Activated CD8-positive, alpha-beta memory T cell treated with anti-CD3 and anti-CD28 coated beads, Interleukin-2, amount 50 U/mL, for 24 hours (primary cell): ENCODE data around the gene TBC1D10A.

Experiments
- DNase-seq: peaks from one replicate; pipeline ENCODE4 v3.0.0-alpha.2; 2020; ENCODE audit errors: extremely low read depth

TBC1D10A gene

DNA sequence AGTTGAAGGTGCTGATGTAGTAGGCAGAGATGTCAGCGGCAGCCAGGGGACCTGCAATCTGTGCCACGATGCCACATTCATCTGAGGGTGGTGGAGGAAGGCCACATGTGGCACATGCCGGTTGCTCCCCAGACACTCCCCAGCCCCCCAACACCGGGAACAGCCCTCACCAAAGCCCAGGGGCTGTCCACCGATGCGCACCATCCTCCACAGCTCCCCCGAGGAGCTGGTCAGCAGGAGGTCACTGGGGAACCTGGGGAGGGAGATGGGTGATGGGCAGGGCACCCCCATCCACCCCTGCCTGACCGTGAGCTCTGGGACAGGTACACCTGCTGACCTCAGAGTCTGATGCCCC is 40.9 kb downstream of the TBC1D10A start:
- DNase-seq = no peak

DNA sequence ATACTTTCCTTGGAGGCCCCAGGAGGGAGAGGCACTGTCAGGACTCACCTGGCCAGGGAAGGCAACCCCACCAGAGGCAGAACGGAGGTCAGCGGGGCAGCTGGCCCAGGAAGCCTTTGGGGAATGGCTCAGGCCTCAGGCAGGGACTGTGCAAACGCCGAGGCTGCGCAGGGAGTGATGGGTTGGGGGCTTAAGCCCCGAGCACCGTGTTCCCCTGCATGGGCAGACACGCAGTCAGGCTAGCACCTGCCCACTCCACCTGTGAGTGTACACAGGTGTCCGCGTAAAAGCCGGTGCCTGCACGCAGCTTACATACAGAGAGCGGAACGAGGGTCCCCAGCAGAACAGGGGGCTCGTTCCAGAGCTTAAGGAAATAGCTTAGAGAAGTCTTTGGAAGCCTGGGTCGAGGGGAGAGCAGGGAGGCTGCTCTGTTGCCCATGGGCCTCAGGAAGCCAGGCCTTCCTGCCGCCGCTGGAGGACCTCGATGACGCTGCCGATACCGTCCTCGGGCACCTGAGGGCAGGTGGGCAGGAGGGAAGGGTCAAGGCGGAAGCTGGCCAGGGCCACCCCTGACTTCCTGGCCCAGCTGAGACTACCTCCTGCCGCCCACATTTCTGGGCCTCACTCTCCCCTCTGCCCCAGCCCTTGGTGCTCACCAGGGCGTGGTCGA is 41.4 kb downstream of the TBC1D10A start:
- no peak for DNase-seq

DNA sequence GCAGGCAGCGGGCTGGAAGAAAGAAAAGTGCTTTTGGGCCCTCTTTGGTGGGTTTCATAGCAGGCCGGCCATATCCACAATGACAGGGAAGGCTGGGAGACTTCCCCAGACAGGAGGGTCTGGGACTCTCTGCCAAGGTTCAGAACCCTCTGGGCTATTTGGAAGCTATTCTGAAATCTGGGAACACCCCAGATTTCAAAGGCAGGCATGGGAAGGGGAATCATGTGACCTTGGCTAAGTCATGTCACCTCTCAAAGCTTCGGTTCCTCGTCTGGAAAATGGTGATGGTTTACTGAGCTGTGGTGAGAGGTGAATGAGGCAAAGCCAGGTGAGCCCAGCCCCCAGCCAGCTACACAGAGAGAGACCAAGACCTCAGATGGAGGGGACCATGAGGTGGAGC is 42.1 kb downstream of the TBC1D10A start:
- no peak for DNase-seq

DNA sequence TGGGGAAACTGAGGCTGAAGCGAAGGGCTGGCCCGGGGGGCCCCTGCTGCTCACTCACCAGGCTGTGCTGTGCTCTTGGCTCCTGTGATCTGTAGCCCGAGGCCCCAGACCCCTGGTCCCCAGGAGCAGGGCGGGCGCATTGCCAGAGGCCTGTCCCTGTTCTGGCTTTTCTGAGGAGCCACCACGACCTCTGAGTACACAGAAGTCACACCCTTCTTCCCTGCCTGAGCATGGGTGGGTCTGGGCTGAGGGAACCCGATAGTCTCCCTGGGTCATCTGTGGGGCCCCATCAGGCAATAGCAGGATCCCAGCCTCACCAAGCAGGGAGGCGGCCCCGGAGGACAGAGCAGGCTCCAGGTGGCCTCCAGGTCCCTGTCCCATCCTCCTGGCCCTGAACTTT is 42.6 kb downstream of the TBC1D10A start:
- no peak for DNase-seq

DNA sequence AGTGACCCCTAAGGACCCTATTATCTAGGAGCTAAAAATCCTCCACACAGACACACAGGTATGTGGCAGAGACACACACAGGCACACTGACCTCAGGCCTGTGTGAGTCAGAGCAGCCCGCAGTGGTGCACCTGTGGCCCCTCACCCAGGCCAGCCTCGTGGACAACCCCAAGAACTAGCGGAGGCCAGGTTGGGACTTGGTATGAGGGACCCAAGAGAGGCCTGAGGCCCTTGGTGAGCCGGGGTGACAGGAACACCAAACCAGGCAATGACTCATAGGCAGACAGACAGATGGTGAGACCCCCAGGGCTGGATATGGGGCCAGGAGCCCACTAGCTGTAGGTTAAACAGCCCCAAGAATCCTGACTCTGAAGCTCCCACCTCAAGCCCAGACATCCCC is 43.4 kb downstream of the TBC1D10A start:
- DNase-seq = no peak

DNA sequence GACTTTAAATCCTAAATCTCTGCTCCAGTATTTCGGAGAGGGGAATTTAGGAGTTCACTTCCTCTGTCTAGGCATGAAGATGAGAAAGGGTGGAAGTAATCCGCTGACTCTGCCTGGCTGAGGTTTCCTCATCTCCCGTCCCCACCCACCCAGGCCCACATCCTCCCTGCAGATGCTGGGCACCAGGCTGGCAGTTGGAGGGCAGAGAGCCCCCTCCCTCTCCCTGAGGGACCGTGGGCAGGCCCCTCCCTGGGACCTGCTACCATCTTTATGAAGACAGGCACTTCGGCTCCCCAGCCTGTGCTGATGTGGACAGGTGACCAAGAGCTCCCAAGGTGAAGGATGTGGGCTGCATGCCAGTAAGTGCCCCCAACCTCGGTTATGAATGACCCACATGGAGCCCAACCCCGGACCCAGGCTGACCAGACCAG is 44.1 kb downstream of the TBC1D10A start:
- no peak for DNase-seq

DNA sequence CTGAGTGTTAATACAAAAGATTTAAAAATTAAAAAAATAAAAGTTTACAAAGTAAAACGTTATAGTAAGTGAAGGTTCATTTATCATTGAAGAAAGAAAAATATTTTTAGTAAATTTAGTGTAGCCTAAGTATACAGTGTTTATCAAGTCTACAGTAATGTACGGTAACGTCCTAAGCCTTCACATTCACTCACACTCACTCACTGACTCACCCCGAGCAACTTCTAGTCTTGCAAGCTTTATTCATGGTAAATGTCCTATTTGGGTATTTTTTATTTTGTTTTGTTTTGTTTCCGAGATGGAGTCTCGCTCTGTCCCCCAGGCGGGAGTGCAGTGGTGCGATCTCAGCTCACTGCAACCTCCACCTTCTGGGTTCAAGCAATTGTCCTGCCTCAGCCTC is 46.2 kb downstream of the TBC1D10A start:
- DNase-seq = no peak

DNA sequence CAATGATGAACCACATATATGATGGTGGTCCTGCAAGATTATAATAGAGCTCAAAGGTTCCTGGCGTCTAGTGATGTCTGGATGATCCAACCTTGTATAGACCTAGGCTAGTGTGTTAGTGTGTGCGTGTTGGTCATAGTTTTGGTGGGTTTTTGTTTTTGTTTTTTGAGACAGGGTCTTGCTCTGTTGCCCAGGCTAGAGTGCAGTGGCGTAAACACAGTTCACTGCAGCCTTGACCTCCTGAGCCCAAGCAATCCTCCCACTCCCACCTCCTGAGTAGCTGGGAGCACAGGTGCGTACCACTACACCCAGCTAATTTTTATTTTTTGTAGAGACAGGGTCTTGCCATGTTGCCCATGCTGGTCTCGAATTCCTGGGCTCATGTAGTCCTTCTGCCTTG is 46.8 kb downstream of the TBC1D10A start:
- DNase-seq = no peak

DNA sequence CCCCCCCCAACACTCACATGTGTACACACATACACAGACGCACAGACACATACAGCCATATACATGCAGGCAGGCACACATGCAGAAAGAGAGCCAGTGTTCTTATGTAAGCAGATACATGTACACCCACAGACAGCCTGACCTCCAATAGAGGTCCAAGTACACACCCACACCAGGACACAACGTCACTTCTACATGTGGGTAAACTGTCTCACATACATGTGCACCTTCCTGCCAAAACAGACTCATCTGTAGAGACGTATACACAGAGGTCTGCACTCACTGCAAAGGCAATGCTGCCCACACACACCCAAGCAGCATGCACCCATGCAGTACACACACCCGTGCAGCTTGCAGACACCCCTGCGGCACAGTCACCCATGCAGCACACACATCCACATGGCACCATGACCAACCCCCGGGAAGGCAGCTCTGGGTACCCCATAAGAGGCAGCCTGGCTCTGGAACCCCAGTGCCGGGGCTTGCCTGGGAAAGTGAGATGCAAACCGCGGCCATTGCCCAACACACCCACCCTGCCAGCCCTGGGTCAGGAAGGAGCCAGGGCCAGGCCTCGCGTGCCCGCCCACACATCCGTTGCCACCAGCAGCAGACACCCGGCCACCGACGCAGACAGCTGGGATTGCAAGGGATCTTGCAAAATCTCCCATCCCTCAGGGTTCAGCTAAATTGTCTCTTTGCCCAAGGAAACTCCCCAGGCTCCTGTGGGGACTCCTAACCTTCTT is 47.5 kb downstream of the TBC1D10A start:
- DNase-seq = no peak

DNA sequence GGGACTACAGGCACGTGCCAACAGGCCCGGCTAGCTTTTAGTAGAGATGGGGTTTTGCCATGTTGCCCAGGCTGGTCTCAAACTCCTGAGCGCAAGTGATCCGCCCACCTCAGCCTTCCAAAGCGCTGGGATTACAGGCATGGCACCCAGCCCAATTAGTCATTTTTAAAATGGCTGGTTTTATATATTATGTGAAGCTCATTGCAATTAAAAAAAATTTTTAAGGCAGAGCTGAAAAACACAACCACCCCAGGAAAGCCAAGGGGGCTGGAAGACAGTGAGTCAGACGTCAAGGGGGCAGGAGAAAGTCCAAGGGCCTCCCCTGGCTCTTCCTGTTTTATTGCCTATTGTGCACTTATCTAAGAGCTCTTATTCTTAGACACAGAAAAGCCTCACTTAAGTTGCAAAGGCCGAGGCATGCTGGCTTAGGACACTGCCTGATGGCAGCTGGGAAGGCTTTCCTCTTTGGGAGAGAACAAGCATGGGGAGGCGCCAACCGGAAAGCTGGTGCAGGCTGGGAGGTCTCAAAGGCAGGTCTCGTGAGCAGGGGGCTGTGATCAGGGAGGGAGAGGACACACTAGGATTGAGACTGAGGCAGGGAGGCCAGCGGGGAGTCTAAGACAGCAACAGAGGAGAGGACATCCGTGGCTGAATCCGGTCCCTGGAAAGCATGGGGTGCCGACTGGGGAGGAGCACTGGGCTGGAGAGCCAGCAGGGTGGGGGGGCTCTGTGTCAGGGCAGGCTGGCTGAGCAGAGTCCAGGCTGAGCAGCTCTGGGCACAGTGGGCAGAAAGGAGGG is 49.0 kb downstream of the TBC1D10A start:
- DNase-seq = no peak

DNA sequence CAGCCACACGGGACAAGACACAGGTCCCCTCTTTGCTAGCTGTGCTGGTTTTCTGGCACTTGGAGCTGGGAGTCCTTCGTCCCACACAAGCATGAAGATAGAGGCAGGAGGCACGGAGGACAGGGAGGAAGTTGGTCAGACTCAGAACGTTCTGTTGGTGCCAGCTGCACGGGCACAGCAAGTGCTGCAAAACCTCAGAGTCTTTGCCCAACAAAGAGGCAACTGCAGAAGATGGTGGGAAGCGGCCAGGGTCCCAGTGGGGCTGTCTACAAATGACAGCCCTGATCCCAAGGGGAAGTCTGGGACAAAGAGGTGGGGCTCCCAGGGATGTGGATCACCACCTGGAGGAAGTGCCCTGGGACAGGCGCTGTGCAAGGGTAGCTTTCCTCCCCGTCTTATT is 50.7 kb downstream of the TBC1D10A start:
- no peak for DNase-seq

DNA sequence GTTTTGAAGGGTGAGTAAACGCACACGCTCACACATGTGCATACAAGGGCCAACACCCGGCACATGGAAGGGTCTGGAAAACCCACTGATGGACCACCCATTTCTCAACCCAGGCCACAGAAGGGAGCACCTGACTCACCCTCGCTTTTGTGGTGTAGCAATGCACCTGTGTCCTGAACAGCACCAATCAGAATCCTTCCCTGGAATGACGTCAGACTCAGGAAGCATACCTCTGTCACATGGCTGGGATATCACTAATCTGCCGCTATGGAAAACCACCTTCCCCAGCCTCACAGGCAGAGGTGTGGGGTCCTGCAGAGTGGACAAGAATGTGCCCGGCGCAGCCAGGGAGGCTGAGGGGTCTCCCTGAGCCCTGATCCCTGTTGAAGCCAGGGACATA is 51.1 kb downstream of the TBC1D10A start:
- DNase-seq = no peak

DNA sequence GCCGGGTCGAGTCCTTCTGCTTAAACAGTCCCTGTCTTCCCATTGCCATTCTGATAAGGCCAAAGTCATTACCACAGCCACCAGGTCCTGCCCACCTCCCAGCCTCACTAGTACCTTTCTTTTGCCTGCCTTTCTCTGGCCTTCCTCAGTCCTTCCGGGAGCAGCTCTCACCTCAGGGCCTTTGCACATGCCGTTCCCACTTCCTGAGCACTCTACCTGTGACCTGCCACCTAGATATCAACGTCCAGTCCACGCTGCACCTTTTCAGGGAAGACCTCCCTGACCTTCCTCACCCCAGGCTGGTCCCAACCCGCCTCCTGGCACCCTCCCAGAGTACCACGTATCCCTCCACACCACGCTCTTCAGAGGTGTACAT is 52.3 kb downstream of the TBC1D10A start:
- no peak for DNase-seq

DNA sequence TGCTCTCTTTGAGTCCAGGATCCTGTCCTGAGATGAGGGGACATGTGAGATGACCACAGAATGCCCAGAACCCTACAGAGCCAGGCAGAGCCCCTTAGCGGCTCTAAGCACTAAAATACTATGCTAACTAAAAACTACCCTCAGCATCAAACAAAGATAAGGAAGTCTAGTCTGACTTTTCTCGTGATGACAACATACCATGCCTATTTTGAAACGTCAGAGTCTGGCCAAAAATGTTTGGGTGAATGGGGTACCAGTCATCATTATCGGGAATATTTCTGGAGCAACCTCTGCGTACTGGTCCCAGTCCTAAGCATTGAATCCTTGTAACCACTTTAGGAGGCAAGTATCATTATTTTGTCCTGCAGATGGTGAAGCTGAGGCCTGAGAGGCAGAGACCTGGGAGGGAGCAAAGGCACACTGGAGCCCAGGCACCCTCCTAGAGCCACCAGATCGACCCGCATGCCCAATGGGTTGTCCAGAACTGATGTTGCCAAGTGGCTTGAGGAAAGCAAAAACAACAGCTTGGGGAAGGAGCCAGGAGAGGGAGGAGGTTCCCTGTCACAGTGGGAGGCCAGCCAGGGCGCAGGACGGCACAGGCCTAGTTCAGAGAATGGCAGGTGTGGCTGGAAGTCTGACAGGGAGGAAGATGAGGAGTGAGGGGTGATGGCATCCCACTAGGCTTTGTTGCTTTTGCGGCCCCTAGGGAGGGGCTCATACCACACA is 52.9 kb downstream of the TBC1D10A start:
- DNase-seq = no peak

DNA sequence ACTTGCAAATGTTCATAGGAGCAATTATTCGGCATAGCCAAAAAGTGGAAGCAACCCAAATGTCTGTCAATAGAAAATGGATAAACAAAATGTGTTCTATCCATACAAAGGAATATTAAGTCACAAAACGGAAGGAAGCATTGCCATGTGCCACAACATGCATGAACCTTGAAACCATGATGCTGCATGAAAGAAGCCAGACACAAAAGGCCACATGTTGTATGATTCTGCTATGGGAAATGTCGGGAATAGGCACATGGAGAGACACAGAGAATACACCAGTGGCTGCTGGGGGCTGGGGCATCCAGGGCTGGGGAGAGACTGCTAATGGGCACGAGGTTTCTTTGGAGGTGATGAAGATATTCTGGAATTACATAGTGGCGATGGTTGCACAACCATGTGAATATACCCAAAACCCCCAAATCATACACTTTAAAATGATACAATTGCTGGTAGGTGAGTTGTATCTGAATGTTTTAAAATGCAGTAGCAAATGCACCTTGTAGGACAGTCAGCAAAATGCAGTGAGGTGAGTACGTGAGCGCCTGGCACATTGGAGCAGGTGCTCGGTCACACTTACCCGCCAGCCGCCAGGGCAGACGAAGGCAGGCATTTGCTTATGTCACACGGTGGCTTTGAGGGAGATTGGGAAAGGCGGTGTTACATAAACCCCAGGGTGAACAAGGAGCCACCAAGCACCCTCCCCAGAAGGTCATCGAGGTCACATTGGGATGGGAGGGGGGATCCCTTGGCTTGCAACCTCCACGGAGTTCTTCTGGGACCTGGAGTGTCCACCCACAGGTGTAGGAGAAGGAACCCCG is 53.8 kb downstream of the TBC1D10A start:
- no peak for DNase-seq

DNA sequence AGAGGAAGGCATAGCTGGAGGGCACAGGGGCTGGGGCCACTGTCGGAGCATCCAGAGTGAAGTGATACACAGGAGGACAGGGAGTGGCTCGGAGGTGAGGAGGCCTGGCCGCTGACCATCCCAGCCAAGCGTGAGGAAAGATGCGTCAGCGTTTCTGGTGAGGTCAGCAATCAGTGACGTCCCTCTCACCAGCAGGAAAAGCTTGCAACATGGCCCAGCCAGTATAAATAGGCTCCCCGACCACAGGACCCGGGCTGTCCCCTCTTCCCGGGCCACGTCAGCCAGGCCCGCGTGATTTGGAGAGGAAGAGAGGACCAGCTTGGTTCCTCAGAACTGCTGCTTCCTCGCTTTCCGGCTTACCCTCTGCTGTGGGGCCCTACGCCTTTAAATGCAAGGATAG is 55.9 kb downstream of the TBC1D10A start:
- DNase-seq = no peak

DNA sequence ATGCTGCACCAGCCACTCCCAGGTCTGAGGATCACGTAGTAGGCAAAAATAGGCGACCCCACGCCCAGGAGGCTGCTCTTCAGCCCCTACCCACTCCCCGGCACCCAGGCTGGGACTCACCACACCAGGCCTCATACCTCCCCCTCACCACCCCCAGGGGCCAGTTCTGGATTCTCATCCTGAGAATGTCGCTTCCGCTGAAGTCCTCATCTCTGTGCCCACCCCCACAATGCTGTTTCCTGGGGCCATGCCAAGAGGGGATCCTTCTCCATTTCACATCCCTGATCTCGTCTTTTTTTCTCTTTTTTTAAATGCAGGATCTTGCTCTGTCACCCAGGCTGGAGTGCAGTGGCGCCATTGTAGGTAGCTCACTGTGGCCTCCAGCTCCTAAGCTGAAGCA is 58.4 kb downstream of the TBC1D10A start:
- DNase-seq = no peak

DNA sequence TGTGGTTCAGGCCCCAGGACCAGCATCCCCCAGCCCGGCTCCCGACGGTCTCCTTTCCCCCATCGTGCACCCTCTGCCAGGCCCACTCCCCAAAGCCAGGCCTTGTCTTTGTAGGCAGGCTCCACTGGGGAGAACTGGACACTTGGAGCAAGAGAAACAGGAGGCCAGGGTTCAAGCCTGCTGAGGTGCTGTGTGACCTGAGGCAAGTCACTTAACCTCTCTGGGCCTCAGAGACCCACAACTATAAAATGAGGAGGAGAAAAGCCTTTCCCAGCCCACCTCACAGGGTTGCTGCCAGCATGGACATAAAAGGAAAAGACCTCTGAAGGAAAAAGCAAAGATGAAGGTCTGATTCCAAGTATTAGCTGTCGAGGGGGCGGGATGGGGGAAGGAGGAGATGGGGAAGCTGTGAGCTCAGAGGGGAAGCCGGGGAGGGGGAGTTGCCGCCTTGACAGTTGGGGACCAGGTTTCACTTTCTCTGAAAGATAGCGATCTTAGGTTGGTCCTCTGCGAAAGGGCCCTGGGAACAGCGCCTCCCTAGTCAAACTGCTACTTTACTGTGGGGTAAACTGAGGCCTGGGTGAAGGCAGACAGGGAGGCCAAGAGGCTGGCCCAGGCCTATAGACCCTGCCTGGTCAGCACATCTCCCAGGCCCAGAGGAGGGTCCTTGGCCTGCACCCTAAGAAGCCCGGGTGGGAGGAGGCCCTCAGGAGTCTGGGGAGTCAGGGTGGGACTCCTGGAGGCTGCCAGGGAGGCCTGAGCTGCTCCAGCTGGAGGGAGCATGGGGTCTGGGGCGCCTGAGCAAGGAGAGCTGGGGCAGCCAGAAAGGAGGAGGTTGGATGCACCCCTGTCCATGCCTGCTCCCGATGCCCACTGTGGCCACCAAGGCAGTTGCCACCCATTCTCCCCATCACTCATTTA is 59.1 kb downstream of the TBC1D10A start:
- no peak for DNase-seq

DNA sequence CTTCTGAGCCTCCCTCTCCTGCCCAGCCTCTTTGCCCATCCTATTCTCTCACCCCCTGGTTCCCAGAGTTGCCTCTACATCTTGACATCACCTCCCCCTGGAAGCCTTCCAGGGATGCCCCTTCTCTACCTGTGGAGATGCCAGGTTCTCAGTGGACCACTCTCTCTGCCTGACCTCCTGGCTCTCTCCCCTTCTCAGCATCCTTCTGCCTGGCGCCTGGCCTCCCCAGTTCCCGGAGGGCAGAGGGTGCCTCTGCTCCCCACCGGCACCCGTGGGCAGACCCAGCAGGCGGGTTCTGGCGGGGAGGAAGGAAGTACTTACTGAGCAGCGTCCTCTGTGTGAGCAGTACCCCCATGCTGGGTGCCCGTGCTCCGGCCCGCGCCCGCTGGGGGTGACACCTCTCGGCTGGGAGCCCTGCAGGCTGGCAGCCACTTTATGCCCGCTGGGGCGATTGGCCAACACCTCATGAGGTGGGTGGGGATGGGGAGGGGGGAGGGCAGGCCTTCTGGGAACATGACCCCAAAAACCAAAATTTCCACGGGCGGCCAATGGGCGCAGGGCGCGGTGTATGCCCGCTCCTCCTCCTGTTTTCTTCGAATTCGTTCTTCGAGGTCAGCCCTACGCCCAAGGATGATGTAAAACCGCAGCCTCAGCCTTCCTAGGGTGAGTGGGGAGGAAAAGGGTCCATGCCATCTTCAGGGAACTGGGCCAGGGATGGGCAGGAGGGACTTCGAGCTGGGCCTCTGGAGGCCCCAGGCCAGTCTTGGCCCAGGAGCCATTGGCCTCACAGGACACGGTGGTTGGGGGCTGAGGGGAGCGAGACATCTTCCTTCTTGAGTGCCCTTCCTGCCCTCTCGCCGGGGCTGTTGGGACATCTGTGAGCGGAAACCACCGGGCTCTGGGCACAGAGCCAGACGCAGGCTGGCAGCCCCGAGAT is 60.0 kb downstream of the TBC1D10A start, which contains the start of gene OSM:
Gene OSM, minus strand, starts transcription at position 407 of the 937 bp plus-strand sequence. Its CDS starts 52 bp downstream, at position 355.
- DNase-seq = no peak
